22Rv1 (cell line): Measurements from ENCODE around the gene RAMP3.

Experiments
- H3K27ac ChIP-seq: fragments of 450-650 bp; 2 replicates; pipeline ENCODE4 v1.5.1; 2017
- ZFX ChIP-seq: fragments of 450-650 bp; IDR thresholded peaks from 2 replicates; pipeline ENCODE4 v1.6.1; 2017; ENCODE audit warnings: antibody characterized with exemption, borderline replicate concordance
- TF ChIP-seq, protein P1 (sequence below): fragments of 450-650 bp; IDR thresholded peaks from 2 replicates; pipeline ENCODE4 v1.5.1; 2017; ENCODE audit warnings: mild to moderate bottlenecking

Gene RAMP3

DNA sequence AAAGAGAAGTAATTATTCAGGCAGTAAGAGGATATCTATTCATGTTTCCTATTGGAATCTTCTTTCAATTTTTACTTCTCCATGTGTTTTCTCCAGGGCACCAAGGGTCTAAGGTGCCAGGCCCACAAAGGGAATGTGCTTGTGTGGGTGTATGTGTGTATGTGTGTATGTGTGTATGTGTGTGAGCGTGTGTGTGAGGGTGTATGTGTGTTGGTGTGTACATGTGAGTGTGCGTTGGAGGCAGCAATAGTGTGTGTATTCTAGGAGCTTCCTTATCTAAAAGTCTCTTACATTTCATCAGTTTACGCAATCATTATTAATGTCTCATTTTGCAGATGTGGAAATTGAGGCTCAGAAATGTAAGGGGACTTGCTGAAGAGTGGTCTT is 28.3 kb downstream of the RAMP3 start:
- no peak for TF ChIP-seq ZFX
- TF ChIP-seq, protein P1, sequence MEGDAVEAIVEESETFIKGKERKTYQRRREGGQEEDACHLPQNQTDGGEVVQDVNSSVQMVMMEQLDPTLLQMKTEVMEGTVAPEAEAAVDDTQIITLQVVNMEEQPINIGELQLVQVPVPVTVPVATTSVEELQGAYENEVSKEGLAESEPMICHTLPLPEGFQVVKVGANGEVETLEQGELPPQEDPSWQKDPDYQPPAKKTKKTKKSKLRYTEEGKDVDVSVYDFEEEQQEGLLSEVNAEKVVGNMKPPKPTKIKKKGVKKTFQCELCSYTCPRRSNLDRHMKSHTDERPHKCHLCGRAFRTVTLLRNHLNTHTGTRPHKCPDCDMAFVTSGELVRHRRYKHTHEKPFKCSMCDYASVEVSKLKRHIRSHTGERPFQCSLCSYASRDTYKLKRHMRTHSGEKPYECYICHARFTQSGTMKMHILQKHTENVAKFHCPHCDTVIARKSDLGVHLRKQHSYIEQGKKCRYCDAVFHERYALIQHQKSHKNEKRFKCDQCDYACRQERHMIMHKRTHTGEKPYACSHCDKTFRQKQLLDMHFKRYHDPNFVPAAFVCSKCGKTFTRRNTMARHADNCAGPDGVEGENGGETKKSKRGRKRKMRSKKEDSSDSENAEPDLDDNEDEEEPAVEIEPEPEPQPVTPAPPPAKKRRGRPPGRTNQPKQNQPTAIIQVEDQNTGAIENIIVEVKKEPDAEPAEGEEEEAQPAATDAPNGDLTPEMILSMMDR, result no peak

DNA sequence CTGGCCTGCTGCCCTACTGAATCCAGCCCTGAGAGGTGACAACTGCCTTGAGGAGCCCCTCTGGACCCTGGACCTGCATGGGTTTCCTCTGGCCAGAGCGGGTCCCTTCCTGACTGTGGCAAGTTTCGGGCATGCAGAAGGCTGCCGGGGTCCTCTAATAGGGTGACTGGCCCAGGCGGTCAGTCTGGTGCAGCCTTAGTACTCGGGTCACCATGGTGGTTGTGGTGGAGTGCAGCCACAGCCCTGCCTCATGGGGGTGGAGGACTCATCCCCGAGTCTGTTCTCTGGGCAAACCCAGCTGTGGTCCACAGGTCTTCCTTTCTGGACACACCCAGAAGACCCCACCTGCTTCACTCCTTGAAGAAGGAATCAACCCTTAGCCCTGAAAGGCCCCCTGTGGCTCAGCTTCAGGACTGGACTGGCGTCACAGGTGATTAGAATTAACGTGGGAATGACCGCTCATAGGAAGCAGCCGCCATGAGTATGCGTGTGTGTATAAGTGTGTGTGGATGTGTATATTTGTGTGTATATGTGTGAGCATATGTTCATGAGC is 28.7 kb downstream of the RAMP3 start:
- no peak for TF ChIP-seq ZFX
- TF ChIP-seq, protein P1, result no peak
- no peak overlapping the region for H3K27ac ChIP-seq

More for the DNA sequence above, 28.3 kb downstream of the RAMP3 start:
- H3K27ac ChIP-seq, result no peak overlapping the region

DNA sequence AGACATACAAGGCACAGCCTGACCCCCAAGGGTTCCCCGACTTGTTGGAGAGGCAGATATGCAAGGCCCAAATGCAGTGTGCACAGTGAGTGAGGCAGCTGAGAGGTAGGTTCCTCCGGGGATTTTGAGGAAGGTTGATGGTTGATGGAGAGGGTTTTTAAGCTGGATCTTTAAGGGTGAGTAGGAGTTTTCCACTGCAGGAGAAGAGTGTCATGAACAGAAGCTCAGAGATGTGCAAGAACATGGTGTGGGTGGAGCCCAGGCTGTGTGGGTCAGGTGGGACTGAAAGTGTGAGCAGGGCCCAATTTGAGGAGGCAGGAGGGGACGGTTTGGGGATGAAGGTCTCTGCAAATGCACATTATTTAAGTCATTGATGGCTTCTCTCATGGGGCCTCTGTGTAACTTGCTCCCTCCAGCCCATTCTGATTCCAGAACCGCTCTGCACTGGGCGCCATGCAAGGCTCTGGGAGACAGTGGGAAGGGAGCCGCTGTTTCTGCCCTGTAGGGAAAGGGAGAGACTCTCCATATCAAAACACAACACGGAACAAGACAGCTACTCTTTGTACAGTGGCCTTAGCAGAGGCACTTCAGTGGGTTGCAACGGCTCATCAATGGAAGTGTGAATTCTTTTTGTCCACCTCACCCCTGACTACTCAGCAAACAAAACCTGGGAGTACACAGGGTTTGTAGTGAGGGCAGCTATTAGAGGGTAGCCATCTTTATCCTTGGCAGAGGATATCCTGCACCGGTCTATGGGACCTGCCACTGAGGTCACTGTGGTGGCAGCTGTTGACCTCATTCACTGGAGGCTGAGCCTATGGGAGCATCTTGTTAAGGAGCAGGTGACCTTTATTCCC is 29.7 kb downstream of the RAMP3 start:
- no peak overlapping the region for H3K27ac ChIP-seq
- TF ChIP-seq, protein P1, result no peak
- TF ChIP-seq ZFX, result no peak

DNA sequence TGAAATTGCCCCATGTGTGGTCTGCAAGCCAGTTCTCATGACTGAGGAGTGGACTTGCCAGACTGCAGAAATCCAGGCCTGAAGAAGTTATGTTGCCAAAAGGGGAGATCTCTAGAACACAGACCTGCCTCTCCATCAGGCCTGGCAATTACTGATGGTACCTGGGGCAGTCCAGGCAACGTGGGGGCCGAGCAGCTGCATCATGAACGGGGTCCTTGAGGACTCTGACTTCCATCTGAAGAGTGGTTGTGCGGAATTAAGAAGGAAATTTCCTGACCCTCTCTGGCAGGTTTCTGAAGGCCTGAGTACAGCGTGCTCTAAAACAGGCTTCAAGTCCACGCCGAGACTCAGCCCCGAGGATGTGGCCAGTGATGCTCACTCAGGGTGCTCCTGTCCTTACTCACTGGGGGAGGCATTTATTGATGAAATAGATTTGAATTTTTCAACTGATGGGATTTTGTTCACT is 30.4 kb downstream of the RAMP3 start:
- no peak for TF ChIP-seq ZFX
- TF ChIP-seq, protein P1, result no peak
- no peak overlapping the region for H3K27ac ChIP-seq

DNA sequence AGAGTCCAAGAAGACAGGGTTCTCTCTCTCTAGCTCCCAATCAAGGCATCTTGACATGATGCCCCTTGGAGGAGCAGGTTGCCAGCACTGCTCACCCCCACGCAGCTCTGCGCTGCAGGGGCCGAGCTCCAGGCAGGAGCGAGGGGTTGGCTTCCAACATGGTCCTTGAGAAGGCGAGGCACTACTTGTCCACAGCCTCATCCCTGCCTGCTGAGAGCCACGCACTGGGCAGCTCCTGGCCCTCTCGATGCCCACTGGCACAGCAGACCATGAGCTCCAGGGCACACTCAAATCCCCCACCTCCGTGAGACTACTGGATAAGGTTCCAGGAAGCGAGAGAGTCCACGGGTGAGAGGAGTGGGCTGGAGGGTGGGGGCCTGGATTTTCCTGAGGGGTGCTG is 31.1 kb downstream of the RAMP3 start:
- TF ChIP-seq, protein P1, result no peak
- TF ChIP-seq ZFX, result no peak
- no peak overlapping the region for H3K27ac ChIP-seq

DNA sequence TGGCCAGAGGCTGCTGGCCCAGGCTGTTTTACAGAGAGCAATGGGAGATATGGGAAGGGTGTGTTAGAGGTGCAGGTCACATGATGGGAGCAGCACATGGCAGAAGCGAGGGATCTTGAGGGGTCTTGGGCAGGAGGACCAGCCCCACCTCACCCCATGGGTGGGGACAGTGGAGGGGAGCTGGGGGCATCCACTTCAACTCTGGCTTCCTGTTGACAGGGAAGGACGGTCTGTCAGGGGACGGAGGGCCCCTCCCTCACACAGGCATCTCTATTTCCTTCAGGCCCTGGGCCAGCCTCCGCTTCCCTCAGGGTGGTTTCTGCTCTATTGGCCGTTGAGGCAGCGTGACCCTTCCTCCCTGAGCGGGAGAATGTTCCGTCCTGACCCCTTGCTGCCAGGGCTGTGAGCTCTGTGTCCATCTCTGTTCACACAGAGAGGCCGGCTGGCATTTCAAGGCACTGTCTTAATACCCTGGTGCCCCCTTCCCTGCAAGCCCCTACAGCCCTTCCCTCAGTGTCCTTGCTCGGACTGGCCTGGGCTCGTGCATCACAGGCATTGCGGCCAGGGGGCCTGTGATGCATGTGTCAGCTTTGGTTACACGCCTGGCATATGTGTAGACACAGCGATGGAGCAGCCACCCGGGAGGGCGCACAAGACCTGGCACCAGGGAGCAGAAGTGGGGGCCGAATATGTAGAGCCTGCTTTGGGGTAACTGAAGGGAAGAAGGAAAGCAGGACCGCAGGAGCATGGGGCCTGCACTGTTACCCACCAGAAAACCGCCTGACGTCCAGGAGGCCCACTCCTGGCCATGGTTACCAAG is 31.8 kb downstream of the RAMP3 start:
- no peak overlapping the region for H3K27ac ChIP-seq
- TF ChIP-seq ZFX, result no peak
- TF ChIP-seq, protein P1, result no peak
